Activated gamma-delta T cell treated with anti-CD3 and anti-CD28 coated beads, Interleukin-2, amount 50 U/mL, for 16 hours (primary cell): ENCODE results near the gene TMED9.
"Not testable (repeated sequence)": the region's sequence is repeated elsewhere in the genome, so short reads cannot be mapped to it uniquely, and the experiment has no call there.

Source experiments
- DNase-seq: peaks from one replicate; pipeline ENCODE4 v3.0.0-alpha.2; 2020; ENCODE audit warnings: low read depth

TMED9 gene

GRCh38 chr5:177606071-177607051, 14.4 kb downstream of the TMED9 start:
- no peak for DNase-seq

- DNase-seq: no peak
Measured at GRCh38 chr5:177607115-177607451, 15.1 kb downstream of the TMED9 start.

- no peak for DNase-seq
Measured at GRCh38 chr5:177607452-177608192, 15.6 kb downstream of the TMED9 start.

GRCh38 chr5:177608243-177609075, 16.5 kb downstream of the TMED9 start:
- DNase-seq: no peak

- no peak for DNase-seq
Measured at GRCh38 chr5:177609076-177610059, 17.4 kb downstream of the TMED9 start.

GRCh38 chr5:177610131-177610769, 18.2 kb downstream of the TMED9 start:
- DNase-seq: no peak

GRCh38 chr5:177610770-177611445, 18.9 kb downstream of the TMED9 start:
- no peak for DNase-seq

- DNase-seq: no peak
Measured at GRCh38 chr5:177611446-177612214, 19.6 kb downstream of the TMED9 start.

- no peak for DNase-seq
Measured at GRCh38 chr5:177612215-177612673, 20.2 kb downstream of the TMED9 start.

GRCh38 chr5:177620560-177620959, 28.6 kb downstream of the TMED9 start:
- DNase-seq: no peak

GRCh38 chr5:177624172-177624571, 32.2 kb downstream of the TMED9 start:
- DNase-seq: not testable (repeated sequence)

GRCh38 chr5:177630186-177630585, 38.2 kb downstream of the TMED9 start:
- not testable (repeated sequence) for DNase-seq

GRCh38 chr5:177634912-177635311, 42.9 kb downstream of the TMED9 start:
- DNase-seq: not testable (repeated sequence)

GRCh38 chr5:177645462-177645861, 53.5 kb downstream of the TMED9 start:
- not testable (repeated sequence) for DNase-seq
